ENCODE data around the gene SMU1.

SMU1 gene

DNA sequence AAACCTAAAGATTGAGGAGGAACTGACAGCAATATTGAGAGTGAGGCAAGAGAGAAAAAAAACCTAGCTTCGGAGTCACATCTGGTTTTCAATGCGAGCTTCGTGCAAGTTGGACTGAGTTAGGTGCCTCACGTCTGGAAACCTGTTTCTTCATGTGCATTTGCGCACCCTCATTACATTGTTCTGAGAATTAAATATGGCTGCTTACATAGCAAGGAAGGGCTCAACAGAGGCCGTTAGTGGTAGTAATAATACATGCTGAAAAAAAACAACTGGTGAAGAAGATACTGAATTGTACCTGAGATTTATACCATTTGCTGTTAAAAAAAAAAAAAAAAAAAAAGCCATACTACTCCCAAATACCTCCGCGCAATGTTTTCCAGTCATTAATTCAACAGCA, 32.8 kb downstream of the SMU1 start:
- DNase-seq: no peak

DNA sequence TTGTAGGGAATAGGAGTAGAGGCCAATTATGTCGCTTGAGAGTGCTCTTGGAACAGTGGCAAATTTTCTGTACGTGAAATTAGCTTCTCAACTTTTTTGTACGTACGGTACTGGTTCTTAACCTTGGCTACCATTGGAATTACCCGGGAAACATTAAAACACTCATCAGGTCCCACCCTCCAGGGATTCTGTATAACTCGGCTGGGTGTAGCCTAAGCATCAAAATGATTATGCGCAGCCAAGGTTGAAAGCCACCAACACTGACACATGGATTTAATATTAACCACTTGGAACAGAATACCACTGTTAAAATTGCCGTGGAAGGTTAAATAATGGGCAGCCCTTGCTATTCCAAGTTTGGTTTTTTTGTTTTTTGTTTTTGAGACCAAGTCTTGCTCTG, 34.0 kb downstream of the SMU1 start:
- DNase-seq: no peak

DNA sequence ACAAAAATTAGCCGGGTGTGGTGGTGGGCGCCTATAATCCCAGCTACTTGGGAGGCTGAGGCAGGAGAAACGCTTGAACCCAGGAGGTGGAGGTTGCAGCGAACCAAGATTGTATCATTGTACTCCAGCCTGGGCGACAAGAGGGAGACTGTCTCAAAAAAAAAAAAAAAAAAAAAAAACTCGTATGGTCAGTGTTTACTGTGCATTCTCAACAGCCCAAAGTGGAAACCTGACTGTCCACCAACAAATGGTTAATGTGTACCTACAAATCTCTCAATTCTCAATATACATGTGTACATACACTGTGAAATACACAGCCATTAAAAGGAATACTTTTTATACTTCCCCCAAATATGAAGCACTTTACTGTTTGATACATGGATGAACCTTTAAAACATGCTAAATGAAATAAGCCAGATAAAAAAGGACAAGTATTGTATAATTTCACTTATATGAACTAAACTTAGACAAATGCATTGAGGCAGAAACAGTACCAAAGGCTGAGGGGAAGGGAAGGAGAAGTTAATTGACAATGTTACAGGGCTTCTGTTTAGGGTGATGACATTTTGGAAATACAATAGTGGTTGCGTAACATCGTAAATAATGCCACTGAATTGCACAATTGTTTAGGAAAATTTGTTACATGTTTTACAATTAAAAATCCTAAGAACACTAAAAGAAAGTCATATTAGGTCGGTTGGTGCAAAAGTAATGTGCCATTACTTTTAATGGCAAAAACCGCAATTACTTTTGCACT, 34.9 kb downstream of the SMU1 start:
- no peak for DNase-seq

DNA sequence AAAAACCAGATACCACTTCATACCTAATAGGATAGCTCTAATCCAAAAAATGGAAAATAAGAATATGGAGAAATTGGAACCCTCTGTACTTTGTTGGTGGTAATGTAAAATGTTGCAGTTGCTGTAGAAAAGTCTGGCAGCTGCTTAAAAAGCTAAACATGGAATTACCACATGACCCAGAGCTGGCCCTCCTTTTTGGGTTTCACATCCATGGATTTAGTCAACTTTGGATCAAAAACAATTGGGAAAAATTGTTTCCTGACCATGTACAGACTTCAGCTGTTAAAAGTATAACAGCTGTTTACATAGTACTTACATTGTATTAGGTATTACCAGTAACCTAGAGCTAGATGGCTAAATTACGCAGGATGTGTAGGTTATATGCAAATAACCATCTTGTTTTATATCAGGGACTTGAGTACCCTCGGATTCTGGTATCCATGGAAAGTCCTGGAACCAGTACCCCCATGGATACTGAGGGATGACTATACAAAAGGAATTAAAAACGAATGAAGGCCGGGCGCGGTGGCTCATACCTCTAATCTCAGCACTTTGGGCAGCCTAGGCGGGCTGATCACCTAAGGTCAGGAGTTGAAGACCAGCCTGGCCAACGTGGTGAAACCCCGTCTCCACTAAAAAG, 35.6 kb downstream of the SMU1 start:
- DNase-seq: no peak

DNA sequence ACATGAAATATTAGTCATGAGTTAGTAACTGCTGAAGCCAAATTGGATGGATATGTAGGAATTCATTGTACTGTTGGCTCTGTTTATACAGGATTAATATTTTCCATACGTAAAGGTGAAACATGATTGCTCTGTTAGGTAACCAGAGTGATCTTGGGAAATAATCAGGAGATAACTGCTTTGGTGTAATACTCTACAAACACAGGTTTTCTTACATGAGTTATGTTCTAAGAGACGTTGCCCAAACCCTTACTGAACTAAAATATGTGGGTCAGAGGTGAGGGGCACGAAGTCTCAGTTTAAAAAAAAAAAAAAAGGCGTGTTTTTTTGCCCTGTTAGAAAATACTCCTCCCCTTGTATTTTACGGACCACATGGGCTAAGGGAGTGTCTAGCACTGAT, 43.6 kb downstream of the SMU1 start:
- no peak for DNase-seq

DNA sequence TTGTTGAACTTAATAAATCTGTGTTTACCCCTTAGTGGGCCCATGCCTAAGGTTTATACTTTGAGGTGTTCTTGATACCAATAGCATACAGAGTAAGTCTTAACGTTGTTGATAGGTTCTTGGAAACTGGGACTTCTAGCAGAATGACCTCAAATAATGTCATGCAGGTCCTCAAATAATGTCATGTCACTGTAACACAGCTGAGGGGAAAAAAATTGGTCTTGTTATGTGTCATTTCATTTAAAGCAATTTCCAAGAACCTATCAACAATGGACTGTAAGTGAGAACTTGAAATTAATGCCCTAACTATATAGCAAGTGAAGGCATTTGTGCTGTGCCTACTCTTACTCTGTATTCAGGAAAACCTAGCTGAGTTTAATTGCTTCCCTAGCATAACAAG, 44.2 kb downstream of the SMU1 start:
- no peak for DNase-seq

DNA sequence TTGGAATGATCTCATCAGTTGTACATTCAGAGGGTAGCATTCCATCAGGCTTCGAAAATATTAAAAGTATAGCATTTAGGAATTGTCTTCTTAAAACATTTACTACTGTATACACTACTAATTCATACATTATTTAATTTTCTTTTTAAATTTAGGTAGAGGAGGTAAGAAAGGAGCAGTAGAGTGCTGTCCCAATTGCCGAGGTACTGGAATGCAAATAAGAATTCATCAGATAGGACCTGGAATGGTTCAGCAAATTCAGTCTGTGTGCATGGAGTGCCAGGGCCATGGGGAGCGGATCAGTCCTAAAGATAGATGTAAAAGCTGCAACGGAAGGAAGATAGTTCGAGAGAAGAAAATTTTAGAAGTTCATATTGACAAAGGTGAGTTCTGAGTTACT, 46.2 kb downstream of the SMU1 start:
- no peak for DNase-seq

DNA sequence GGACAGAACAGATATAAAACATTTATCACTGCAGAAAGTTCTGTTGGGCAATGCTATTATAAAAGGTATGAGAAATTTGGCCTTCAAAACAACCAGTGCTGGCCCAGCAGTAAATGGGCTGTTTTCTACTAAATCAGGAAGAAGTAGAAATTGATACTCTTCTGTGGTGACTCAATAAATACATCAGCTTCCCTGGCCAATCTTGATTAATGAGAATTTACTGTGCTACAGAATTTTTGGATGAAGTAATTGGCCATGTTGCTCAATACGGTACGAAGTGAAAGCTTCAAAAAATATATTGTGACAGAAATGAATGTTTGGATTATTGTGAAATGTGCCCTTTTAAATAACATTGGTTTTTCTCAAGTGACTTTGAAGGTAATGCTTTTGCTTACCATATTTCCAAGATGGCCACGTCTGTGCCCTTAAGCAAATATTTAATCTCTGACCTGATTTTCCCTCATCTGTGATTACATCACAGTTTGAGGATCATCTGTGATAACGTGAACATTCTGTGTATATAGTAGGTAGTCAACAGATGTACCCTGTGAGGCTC, 47.2 kb downstream of the SMU1 start:
- DNase-seq: no peak

DNA sequence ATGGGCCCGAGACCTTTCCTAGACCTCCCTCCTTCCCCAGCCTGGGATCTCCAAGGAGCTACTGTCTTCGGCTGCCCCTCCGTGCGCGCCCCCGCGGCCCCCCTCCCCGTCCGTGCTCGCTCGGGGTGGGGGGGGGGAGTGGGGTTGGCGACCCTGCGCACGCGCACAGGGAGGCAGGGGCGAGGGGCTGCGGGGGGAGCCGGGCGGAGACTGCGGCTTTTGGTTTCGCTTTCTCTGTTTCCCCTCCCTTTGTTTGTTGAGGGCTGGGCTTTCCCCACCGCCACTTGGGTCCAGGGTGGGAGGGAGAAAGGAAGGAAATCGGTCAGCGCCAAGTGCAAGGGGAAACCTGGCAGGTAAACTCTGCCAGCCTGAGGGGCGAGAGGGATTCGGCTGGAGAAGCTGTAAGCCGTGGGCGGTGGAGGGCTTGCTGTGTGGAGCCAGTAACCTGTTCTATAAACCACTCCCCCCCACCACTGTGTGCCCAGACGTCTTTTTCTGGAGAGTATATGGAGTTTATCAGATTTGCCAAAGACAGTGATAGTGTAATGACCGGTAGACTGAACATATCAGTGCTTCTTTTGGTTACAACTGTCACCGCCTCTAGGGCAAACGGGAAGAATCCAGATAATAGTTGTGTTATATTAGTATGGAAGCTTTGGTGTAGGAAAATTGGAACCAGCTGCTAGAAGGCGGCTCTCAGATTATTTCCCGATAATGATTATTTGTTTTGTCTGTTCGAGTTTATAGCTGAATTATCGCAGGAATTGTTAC, 50.7 kb downstream of the SMU1 start:
- peak; percentile 81 for DNase-seq

DNA sequence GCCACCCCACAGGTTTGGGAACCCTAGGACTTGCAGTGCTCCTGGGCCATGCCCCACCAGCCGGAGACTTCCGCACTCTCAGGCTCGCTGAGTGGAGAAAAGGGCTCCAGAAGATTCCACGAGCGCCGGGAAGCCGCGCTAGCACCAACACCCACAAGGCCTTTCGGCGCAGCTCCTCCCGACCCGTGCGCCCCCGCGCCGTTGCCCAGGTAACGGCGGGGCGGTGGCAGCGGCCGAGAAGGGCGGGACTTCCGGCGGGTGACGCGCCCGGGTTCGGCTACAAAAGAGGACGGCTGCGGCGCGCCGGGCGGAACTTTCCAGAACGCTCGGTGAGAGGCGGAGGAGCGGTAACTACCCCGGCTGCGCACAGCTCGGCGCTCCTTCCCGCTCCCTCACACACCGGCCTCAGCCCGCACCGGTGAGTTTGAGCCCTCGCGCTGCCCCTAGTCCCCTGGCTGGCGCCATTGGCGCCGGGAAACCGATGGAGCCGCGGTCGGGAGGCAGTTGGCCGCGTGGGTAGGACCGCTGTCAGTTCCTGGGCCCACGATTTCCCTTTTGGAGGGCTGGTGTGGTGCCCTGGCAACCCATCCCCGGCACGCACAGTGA, 51.4 kb downstream of the SMU1 start, which contains the start of gene DNAJA1:
TSS of gene DNAJA1 (plus strand) at position 308 of the 606 bp plus-strand sequence. CDS start 1,212 bp downstream, outside the sequence.
- DNase-seq: peak; percentile 93

DNA sequence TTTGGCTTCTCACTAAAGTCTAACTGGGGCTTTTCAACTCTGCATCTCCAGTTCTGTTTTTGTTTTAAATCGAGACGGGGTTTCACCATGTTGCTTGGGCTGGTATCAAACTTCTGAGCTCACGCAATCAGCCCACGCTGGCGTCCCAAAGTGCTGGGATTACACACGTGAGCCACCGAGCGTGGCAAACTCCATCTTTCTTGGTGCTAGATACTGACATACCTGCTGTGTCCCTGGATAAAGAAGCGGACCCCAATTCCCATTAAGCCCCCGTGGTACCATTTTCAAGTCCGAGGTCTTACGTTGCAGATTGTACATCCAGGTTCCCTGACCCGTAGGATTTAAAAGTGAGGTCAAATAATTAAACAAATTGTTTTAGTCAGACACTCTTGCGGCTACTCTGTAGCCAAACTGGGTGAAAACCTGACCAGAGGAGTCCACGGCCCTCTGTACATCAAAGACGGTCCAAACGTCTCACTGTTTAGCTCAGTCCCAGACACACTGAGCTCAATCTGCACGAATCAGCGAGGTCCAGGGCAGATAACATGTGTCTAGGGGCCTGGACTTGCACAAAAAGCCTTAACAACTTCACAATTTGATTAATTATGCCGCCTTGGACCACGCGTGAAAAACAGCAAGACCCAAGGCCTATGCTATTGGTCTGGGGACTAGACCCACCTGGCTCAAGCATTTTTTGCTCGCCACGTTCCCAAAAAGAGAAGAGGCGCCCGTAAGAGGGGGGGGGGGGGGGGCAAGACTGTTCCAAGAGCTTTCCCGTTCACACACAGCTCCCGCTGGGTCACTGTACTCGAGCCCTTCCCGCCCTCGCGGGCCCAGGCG, 52.1 kb downstream of the SMU1 start:
- no peak for DNase-seq

DNA sequence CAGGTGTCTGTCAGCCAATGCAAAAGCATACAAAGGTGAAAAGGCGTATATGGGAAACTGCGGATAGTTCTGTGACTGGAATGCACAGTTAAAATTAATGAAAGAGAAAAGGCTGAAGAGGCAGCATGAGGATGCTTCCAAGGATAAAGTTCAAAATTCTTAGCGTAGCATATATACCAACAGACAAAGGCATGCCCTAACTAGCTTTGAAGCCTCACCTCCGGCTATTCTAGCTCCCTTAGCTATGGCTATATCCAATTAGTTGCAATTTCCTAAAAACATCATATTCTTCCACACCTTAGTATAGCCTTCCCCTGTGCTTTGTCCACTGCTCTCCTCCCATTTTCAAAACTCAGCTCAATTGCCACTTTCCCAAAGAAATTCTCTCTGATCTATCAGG, 52.8 kb downstream of the SMU1 start:
- DNase-seq: no peak

DNA sequence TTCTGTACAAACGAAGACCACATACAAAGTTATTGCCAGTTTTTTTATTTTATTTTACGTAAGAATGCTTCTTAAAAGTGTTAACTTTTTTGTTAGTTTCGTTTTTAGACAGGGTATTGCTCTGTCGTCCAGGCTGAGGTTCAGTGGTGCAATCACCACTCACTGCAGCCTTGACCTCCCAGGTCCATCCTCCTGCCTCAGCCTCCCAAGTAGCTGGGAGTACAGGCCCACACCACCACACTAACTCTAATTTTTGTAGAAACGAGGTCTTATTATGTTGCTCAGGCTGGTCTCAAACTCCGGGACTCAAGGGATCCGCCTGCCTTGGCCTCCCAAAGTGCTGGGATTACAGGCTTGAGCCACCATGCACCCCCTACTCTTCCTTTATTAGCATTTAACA, 53.7 kb downstream of the SMU1 start:
- no peak for DNase-seq

DNA sequence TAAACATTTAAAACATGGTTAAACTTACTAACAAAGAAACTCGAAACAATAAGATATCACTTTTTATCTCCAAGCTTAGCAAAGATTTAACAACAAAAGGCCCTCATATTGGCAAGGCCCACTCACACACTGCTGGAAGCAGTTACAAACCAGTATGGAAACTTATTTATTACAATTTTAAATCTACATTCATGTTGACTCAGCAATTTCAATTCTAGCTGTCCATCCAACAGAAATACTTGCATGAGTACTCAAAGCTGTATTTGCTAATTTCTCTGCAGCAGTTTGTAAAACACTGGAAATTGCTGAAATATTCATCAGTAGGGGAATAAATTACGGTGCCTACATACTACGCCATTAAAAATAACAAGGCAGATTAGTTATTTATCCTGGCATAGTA, 54.2 kb downstream of the SMU1 start:
- DNase-seq: no peak

DNA sequence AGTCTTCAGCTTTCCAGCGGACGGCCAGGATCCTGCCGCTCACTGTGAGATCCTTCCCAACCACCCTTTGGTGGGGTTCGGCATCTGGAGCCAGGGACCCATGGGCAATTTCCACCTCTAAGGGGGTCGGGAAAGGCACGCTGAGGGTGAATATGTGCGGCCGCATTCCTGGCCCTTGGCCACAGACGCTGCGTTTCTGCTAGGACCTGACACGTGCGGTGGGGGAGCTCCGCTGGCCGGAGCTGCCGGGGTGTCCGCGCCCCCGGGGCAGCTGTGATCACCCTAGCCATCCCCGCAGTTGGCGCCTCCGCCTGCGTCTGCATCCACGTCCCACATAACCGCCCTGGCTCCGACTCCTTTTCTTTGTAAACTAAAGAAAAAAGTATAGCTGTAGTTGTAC, 56.7 kb downstream of the SMU1 start:
- no peak for DNase-seq

DNA sequence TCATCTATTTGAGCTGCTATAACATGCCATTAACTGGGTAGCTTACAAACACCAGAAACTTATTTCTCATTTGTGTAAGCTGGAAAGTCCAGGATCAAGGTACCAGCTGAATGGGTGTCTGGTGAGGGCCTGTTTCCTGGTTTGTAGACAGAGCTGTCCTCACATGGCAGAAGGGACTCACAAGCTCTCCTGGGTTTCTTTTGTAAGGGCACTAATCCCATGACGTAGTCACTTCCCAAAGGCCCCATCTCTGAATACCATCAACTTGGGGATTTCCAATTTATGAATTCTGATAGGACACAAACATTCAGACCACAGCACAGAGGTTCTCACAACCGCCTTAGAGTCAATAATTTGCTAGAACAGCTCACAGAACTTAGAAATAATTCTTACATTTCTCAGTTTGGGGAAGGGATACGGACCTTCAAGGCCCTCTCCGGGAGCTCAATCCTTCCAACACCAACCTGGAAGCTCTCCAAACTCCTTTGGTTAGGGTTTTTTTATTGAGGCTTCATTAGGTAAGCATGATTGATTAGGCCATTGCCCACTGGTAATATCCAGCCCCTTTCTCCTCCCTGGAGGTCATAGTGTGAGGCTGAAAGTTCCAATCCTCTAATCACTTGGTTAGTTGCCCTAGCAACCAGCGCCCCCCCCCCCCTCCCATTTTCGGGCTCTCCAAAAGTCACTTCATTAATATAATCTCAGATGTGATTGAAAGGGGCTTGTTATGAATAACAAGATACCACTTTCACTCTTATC, 59.0 kb downstream of the SMU1 start:
- no peak for DNase-seq

DNA sequence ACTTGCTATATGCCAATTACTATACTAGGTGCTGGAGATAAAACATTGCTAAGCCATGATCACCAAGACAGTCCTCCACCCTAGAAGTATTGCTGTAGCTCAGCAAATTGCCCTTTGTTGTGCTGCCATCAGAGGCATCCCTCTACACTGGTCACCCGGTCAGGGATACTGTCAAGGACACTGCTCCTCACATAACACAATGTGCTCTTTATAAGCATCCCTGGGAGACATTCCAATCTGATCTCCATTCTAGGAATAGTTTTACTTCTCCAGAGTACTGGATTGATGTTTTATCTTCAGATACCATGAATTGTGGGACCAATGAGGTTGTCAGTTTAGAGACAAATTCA, 61.8 kb downstream of the SMU1 start:
- no peak for DNase-seq

DNA sequence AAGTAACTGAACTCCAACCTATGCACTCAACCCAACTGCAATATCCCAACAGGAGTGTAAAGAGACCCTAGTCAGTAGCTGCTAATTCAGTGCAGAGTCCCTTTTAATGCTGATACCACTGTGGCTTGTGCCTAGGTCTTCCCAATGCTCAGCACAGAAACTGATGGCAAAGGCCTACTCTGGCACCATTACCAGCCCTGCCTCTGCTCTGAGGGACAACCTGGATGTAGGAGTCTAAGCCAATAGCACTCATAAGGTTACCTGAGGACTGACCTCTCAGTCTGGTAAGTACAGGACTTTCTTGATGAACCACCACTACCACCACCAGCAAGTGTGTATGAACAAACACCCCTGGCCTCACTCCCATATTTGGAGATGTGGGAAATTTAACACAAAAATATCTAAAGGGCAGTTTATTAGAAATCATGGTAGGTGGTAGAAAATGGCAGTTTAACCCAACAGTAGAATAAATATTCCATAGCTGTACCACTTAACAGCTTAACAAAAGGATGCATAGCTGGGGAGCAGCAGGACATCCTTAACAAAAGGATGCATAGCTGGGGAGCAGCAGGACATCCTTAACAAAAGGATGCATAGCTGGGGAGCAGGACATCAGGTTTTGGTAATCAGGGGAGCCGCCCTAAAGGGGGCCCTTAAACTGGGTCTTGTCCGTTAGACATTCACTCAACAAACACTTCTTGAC, 62.4 kb downstream of the SMU1 start:
- DNase-seq: no peak

DNA sequence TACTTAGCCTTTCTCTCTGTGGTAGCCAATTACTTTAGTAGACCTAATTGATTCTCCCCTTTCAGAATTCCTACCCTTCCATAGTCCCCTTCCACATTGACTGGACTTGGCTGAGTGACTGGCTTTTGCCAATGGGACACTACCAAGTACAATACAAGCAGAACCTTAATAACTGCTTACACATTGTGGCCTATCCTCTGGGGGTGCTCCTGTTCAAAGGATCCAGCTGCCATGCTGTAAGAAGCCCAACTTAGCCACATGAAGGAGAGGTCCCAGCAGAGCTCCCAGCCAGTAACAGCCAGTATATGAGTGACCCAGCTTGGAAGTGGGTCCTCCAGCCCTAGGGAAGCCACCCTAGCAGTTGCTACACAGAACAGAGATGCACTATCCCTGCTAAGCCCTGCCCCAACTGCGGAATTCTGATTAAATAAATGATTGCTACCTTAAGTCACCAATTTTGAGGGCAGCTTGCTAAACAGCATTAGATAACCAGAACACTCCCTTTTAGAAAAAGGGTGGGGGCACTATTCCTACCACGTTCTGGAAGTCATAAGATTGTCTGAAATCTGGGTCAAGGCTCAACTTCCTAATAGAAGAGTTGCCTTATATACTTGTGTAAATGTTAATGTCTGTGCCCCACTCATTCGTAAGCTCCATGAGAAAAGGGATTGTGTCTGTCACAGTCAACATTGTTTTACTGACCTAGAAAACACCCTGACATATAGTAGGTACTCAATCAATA, 64.0 kb downstream of the SMU1 start:
- DNase-seq: no peak

DNA sequence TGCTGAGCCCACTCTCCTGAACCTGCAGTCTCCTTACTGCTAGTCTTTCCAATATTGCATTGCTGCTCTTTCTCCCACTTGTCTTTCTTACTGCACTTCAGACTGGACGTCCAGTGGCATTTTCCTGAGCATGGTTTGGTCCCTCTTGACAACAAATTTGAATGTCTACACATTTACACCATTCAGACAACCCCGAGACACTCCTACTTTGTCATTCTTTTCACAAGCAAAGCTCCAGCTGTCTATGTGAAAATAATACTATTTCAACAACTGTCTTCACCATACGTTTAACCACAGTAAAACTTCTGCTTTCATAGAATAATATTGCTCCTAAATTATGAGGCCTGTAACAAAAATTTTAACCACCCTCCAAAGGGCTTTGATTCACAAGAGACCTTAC, 64.6 kb downstream of the SMU1 start:
- DNase-seq: no peak
